Astrocyte of the hippocampus (primary cell): ENCODE results near the gene OR7C1.
"Not testable (repeated sequence)": the region's sequence is repeated elsewhere in the genome, so short reads cannot be mapped to it uniquely, and the experiment has no call there.

ENCODE experiments used
- DNase-seq: peaks from one replicate; pipeline ENCODE4 v3.0.0; 2011; ENCODE audit warnings: low read depth, low spot score

Gene OR7C1

GRCh38 chr19:14785102-14785793, 49.7 kb downstream of the OR7C1 start:
- DNase-seq: not testable (repeated sequence)

GRCh38 chr19:14784730-14785101, 50.3 kb downstream of the OR7C1 start:
- DNase-seq: not testable (repeated sequence)

- not testable (repeated sequence) for DNase-seq
Measured at GRCh38 chr19:14783410-14783998, 51.5 kb downstream of the OR7C1 start.

- no peak for DNase-seq
Measured at GRCh38 chr19:14782626-14783409, 52.2 kb downstream of the OR7C1 start.

DNA sequence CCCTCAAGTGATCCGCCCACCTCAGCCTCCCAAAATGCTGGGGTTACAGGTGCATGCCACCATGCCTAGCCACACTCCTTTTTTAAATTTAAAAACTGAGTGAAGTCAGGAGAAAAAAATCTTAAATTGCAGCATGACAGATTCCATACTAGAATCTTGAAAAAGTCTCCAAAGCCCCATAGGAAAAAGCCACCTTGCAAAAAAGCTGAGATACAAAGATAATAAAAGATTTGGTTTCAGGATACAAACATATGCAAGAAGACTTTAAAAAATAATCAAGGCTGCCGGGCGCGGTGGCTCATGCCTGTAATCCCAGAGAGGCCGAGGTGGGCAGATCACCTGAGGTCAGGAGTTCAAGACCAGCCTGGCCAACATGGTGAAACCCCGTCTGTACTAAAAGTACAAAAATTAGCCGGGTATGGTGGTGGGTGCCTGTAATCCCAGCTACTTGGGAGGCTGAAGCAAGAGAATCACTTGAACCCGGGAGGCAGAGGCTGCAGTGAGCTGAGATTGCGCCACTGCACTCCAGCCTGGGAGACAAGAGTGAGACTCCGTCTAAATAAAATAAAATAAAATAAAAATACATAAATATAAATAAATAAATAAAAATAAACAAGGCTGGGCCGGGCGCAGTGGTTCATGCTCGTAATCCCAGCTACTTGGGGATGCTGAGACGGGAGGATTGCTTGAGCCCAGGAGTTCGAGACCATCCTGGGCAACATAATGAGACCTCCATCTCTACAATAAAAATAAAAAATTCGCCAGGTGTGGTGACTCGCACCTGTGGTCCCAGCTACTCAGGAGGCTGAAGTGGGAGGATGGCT, 53.1 kb downstream of the OR7C1 start:
- not testable (repeated sequence) for DNase-seq

- not testable (repeated sequence) for DNase-seq
Measured at GRCh38 chr19:14780622-14781225, 54.3 kb downstream of the OR7C1 start.

GRCh38 chr19:14779151-14779550, 55.8 kb downstream of the OR7C1 start:
- no peak for DNase-seq

- not testable (repeated sequence) for DNase-seq
Measured at GRCh38 chr19:14778110-14778845, 56.7 kb downstream of the OR7C1 start, which contains the start of gene ADGRE2. Gene ADGRE2 (minus strand): TSS chr19:14778560. CDS start chr19:14776756, 1,804 bp downstream.

- not testable (repeated sequence) for DNase-seq
Measured at GRCh38 chr19:14777645-14778044, 57.3 kb downstream of the OR7C1 start.

- no peak for DNase-seq
Measured at GRCh38 chr19:14775869-14776586, 59.0 kb downstream of the OR7C1 start.

- not testable (repeated sequence) for DNase-seq
Measured at GRCh38 chr19:14775326-14775725, 59.7 kb downstream of the OR7C1 start.

- DNase-seq: no peak
Measured at GRCh38 chr19:14774373-14774772, 60.6 kb downstream of the OR7C1 start.

- DNase-seq: not testable (repeated sequence)
Measured at GRCh38 chr19:14773722-14774121, 61.3 kb downstream of the OR7C1 start.

DNA sequence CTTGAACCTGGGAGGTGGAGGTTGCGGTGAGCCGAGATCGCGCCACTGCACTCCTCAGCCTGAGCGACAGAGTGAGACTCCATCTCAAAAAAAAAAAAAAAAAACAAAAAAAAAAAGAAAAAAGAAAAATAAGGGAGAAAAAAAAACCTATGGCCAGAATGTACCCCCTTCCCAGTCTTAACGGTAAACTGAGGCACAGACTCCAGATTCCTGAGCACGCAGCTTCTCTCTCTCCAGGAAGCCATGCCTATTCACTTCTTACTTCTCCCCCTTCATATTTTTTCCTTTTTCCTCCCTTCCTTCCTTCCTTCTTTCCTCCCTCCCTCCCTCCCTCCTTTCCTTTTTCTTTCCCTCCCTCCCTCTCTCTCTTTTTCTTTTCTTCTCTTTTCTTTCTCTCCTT, 62.0 kb downstream of the OR7C1 start:
- no peak for DNase-seq

DNA sequence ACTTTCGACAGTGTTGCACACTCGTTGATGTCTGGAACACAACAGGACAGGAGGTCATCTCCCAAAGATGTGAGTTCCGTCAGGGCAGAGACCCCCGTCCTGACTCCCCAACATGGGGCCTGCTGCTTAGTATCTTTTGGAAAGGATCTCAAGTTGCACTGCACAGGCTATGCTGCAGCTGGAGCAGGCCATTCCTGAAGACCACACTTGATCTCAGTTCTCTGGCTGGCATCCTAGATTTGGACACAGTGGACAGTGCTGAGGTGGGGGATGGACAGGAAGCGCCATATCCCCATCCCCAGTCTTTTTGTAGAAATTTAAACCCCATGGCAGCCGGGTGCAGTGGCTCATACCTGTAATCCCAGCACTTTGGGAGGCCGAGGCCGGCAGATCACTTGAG, 62.5 kb downstream of the OR7C1 start:
- no peak for DNase-seq

GRCh38 chr19:14770944-14771839, 63.8 kb downstream of the OR7C1 start:
- no peak for DNase-seq

DNA sequence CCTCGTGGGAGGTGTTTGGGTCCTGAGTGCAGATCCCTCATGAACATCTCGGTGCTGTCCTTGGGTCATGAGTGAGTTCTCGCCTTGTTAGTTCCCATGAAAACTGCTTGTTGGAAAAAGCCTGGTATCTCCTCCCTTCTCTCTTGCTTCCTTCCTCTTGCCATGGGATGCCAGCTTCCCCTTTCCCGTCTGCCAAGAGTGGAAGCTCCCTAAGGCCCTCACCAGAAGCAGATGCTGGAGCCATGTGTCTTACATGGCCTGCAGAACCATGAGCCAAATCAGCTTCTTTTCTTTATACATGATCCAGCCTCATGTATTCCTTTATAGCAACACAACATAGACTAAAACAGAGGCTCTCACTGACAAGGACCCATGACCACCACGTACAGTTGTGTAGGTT, 64.8 kb downstream of the OR7C1 start:
- DNase-seq: no peak

DNA sequence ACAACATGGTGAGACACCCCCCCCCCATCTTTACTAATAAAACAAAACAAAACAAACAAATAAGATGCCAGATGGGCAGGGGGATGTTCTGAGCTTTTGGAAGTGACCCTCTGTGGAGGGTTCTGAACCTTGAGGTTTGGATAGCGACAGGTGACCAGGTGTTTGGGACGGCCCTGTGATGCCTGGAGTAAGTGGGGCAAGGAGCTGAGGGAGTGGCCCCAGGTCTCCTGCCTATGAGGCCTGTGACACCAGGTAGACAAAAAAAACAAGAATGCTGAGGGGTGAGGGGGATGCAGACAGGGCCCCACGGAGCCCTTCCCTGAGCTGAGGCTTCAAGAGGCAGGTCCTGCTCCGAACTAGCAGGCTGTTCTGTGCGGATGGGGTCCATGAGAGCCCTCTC, 65.8 kb downstream of the OR7C1 start:
- no peak for DNase-seq

DNA sequence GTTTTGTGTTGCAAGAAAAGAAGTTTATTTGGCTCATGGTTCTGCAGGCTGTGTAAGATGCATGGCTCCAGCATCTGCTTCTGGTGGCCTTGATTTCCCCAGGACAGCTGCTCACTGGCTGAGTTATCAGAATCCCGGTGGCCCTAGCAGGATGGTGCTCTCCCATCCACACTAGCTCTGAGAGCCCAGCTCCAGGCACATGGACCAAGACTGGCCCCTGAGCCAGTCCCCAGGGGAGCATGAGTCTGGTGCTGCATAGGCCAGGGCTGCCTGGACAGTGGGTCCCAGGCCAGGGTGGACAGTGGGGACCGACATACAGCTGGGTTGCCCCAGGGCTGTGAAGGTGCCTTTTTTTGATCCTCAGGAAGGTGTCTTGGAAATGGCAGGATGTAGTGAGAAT, 67.0 kb downstream of the OR7C1 start:
- DNase-seq: no peak
